ENCODE results near the gene KMT2C. TPM values are rescaled to one million over a fixed set of nuclear protein-coding genes. Genes with fewer than 3 reads are reported as not detected.
"Not testable (repeated sequence)": the region's sequence is repeated elsewhere in the genome, so short reads cannot be mapped to it uniquely, and the experiment has no call there.

Gene KMT2C
- total RNA-seq, 1 donor from 2014 or later, result 42.8 TPM

DNA sequence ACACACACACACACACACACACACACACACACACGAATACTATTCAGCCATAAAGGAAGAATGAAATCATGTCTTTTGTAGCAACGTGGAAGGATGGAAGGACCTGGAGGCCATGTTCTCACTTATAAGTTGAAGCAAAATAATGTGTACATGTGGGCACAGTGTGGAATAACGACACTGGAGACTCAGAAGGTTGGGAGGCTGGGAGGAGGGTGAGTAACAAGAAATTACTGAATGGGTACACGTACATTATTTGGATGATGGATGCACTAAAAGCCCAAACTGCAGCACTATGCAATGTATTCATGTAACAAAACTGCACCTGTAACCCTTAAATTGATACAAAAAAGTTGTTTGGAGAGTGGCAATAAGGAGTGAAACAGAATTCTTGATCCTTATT lies 32.1 kb downstream of the KMT2C start:
- no peak for DNase-seq (ENCODE audit: low read depth)

DNA sequence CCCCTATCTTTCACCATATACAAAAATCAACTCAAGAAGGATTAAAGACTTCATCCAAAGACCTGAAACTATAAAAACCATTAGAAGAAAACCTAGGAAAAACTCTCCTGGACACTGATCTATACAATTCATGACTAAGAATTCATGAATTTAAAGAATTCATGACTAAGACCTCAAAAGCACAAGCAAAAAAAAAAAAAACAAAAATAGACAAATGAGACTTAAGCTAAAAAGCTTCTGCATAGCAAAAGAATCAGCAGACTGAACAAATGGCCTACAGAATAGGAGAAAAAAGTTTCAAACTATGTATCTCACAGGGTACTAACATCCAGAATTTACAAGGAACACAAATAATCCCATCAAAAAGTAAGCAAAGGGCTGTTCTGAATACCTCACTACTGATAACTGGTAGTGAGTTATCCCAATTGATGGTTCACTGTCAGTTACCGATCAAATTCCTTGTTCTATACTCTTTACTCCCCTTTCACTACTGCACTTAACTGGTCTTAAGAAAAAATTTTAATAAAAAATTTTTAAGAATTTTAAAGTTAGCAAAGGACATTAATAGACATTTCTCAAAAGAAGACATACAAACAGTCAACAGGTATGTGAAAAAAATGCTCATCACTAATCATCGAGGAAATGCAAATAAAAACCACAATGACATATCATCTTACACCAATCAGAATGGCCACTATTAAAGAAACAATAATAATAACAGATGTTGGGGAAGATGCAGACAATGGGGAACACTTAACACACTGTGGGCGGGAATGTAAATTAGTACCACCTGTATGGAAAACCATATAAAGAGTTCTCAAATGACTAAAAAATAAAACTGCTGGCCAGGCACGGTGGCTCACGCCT lies 33.2 kb downstream of the KMT2C start:
- DNase-seq (ENCODE audit: low read depth), result no peak

DNA sequence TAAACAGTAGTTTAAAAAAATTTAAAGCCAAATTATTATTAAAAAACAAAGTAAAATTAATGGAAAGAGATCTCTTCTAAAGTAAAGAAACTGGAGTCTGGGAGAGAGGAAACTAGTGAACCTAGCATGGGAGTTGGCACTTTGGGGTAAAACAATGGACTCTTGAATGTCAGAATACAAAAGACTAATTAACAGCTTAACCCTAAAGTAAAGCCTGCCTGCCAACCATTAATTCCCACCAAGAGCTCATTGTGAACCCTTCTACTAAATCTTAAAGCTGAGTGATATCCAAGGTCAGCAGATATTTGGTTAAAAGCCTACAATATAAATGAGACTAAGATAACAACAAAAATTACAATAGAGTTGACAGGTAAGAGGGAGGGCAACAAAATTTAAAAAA lies 36.5 kb downstream of the KMT2C start:
- no peak for DNase-seq (ENCODE audit: low read depth)

DNA sequence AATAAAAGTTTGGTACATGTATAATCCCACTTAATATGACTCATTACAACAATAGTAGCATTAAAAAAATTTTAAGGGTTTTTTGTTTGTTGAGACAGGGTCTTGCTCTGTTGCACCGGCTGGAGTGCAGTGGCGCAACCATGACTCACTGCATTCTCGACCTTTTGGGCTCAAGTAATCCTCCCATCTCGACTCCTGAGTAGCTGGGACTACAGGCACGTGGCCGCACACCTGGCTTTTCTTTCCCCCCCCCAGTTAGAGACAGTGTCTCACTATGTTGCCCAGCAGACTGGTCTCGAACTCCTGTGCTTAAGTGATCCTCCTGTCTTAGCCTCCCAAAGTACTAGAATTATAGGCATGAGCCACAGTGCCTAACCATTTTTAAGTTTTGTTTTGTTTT lies 40.7 kb downstream of the KMT2C start:
- no peak for DNase-seq (ENCODE audit: low read depth)

DNA sequence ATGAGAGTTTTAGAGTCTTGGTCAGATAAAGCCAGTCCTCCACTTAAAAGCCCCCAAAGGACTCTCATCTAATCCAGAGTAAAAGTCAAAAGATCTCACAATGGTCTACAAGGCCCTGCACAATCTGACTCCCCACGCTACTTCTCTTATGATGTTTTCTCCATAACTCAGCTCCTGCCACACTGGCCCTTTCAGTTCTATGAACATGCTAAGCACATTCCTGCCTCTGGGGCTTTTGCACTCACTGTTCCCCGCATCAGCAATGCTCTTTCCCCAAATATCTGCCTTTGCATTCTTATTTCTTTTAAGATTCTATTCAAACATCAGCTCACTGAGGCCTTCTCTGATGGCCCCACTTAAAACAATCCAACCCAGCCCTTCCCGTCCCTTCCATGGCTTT lies 41.6 kb downstream of the KMT2C start:
- peak; percentile 59 for DNase-seq (ENCODE audit: low read depth)

DNA sequence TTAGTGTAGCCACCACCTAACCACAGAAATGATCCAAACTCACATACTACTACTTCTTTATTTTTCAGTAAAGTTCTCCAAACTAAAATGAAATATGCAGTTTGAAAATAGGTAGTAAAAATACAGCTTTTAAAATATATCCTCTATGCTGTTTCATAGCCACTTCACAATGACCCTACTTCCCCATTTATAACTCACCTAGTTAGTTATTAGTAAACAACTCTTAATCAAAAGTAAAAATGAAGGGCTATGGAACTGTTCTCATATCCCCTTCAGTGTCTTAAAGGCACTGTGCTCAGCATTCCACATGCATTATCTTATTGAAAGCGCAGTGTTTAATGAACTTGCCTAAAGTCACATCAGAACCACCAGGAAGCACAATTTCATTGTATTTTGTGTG lies 43.5 kb downstream of the KMT2C start:
- DNase-seq (ENCODE audit: low read depth), result no peak

DNA sequence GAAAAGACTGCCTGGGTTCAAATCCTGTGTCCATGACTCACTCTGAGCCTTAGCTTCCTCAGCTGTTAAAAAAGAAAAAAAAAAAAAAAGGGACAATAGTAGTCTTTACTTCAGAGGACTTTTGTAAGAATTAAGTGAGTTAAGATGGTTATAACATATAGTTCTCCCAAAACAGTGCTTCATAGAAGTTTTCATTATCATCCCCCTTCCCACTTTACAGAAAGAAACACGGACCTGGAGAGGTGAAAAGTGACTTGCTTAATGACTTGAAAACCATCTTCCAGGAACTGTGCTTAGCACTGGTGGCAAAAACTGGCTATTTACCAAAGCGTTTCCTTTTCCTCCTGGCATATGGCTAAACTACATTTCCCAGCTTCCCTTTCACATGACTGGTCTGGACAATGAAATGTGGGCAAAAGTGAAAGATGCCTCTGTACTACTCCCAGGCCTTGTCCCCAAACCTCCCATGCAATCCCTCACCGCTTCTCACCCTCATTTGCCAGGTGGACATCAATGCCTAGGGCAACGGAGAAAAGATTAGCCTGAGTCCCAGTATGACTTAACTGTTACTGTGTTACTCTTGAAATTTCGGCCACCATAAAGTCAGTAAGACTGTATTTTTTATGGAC lies 49.6 kb downstream of the KMT2C start:
- not testable (repeated sequence) for DNase-seq (ENCODE audit: low read depth)

DNA sequence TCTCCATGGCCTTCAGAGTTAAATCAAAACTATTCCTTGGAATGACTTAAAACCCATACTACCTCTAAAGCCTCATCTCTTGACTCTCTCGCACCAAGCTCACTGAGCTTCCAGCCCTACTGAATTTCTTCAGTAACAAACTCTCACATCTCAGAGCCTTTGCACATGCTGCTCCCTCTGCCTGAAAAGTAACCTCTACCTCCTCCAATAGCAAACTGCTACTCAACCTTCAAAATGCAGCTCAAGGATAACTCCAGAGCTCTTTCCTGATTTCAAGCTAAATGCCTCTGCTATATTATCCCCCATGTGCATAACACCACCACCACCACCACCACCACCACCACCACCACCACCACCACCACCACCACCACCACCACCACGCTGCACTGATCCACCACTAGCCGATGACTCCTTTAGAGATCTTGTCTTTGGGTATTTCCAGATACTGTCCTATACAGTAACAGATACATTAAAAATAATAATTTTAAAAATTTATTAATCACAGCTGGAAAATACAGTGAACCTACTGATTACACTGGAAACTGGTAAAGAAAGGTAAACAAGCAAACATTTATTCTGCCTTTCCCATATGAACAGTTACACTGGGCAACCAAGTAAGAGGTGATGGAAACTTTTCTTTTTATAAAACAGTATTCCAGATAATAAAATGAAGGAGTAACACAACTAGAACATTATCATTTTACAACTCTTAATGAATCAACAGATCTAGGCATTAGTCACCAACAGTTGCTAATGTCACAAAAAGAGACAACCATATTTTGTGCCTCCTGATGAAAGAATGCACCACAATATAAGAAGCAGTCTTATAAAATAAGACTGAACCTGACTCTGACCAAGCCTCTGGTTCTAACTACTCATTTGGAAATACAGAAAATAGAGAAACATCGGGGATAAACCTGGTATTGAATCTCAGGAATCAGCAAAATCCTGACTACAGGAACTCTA lies 51.3 kb downstream of the KMT2C start:
- not testable (repeated sequence) for DNase-seq (ENCODE audit: low read depth)

DNA sequence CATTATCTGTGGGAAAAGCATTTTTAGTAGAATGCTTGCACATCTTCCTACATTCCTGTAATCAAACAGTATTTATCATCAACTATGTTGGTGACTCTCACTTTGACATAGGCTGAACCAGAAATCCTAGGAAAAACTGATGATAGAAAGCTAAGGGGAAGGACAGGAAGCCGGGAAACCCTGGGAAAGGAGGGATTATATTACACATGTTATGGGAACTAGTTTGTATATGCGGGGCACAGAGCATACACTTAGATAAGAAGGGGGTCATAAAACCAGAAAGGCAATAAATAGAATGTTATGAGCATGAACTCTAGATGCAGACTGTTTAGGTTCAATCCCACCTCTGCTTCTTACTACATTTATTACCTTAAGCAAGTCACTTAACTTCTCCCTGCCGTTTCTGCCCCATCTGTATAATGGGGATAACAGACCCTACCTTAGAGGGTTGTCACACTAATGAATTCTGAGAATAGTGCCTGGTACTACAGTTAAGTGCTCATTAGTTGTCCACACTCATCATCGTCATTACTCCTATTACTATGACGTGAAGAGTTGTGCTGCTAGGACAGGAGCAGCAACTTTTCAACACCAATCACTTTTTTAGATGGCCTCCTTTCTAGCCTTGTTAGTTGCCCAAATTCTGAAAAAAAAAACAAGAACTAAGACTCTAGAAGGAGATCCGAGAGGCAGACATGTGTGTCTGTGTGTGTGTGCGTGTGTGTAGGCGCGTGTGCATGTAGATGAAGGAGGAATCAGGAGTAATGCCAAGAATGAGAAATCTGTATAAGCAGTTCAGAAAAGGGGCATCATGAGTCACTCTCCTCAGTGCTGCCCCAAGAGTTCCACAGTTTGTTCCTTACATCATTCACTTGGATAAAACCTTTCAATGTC lies 52.2 kb downstream of the KMT2C start:
- DNase-seq (ENCODE audit: low read depth), result no peak

DNA sequence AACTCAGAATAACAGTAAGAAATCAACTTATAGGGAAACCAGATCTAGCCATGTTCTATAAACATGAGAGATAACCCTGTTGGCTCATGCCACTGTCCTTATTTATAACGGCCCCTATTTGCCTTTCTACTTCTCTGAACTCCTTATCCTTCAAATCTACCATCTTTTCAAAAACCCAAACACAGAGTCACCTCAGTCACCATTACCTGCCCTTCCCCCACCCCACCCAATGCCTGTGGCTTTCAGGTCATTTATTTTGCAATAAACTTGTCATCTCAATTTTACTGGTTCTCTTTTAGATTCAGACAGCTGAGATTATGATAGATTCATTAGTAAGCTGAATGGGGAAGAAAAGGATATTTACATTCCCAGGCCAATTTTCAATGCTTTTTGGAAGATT lies 53.6 kb downstream of the KMT2C start:
- no peak for DNase-seq (ENCODE audit: low read depth)

DNA sequence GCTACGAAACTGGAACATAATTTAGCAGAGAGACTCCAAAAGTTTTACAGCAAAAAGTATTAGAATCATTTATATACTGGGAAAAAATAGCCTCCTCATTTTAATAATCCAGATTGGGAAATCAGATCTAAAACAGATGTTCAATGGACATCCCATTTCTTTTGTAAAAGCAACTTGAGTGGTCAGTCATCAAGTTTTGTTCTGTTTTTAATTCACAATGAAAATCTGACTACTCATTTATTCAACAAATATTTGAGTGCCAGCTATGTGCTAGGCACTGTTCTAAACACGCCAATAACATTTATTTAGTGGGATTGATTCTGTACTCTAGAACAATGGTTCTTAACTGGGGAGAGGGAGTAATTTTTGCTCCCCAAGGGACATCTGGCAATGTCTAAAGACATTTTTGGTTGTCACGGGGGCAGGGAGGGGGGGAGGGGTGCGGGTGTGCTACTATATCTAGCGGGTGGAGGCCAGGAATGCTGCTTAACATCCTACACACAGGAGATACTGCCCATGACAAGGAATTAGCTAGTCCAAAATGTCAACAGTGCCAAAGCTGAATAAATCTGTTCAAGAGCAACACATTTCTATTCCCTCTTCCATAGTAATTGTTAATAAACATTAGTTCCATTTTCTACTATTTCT lies 54.7 kb downstream of the KMT2C start:
- DNase-seq (ENCODE audit: low read depth), result not testable (repeated sequence)

DNA sequence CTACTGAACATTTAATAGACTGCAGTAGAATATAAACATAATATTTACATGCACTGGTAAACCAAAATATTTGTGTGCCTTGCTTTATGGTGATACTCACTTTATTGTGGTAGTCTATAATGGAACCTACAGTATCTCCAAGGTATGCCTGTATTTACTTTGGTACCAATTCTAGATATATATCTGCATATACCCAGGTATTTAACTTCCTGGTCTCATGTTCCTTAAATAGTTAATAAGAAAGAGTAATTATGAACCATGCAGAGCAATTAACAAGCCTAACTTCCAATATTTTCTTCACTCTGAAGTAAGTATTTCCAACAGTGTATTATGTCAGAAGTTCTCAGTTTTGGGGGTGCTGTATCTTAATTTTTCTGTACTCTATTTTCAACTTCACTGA lies 57.3 kb downstream of the KMT2C start:
- DNase-seq (ENCODE audit: low read depth), result not testable (repeated sequence)

DNA sequence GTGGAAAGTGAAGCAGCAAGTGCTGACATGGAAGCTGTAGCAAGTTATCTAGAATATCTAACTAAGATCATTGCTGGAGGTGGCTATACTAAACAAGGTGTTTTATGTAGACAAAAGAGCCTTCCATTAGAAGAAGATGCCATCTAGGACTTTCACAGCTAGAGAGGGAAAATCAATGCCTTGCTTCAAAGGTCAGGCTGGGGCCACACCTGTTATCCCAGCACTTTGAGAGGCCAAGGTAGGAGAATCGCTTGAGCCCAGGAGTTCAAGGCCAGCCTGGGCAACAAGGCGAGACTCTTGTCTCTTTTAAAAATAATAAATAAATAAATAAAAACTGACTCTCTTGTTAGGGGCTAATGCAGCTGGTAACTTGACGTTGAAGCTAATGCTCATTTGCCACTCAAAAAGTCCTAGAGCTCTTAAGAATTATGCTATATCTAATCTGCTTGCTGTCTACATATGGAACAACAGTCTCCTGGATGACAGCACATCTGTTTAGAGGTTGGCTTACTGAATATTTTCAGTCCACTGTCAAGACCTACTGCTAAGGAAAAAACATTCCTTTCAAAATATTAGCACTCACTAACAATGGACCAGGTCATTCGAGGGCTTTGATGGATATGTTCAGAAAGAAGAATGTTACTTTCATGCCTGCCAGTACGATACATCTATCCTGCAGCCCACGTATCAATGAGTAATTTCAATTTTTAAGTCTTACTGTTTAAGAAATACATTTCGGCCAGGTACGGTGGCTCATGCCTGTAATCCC lies 58.9 kb downstream of the KMT2C start:
- not testable (repeated sequence) for DNase-seq (ENCODE audit: low read depth)

DNA sequence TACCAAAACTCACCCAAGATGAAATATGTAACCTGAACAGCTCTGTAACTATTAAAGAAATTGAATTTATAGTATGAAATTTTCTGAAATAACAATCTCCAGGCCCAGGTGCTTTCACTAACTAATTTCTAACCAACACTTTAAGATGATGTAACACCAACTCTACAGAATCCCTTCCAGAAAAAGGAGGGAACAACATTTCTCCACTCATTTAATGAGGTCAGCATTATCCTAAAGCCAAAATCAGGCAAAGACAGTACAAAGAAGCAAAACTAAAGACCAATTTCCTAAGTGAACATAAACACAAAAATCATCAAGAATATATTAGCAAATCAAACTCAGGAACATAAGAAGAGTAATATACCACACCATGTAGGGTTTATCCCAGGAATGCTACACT lies 65.5 kb downstream of the KMT2C start:
- no peak for DNase-seq (ENCODE audit: low read depth)

DNA sequence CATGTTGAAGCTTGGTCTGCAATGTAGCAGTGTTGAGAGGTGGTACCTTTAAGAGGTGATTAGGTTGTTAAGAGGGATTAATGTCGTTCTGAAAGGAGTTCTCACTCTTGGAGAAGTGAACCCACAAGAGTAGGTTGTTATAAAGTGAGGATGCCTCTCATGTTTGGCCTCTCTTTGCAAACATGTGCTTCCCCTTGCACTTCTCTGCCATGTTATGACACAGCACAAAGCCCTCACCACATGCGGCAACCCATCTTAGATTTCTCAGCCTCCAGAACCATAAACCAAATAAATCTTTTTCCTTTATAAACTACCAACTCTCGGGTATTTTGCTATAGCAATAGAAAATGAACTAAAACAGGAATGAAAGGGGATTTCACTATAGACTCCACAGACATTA lies 66.3 kb downstream of the KMT2C start:
- DNase-seq (ENCODE audit: low read depth), result no peak

DNA sequence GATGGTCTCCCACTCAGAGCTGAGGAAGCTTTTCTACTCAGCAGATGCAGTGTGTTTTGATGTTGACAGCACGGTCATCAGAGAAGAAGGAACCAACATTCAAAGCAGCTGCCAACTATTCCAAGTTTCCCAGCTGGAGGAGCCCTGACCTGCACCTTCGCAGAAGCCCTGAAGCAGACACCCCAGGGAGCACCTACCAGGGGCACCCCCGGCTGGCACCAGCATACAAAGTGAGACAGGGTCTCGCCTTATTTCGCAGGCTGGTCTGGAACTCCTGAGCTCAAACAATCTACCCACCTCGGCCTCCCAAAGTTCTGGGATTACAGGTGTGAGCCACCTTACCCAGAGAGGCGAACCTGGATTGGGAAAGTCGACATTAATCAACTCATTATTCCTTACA lies 68.6 kb downstream of the KMT2C start:
- no peak for DNase-seq (ENCODE audit: low read depth)

DNA sequence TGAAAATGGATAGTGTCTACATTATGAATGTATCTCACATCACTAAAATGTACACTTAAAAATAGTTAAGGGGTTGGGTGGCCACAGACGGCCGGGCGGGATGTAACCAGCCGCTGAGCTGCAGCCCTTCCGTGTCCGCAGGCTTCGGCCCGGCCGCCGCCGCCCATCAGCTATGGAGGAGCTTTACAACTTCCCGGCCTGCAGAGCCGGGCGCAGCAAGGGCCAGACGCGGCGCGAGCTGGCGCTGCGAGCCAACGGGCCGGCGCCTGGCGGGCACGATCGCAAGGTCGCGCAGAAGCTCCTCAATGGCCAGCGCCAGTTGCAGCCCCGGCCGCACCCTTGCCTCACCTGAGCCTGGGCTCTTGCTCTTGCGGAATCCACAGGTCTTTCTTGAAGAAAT lies 69.1 kb downstream of the KMT2C start:
- no peak for DNase-seq (ENCODE audit: low read depth)

DNA sequence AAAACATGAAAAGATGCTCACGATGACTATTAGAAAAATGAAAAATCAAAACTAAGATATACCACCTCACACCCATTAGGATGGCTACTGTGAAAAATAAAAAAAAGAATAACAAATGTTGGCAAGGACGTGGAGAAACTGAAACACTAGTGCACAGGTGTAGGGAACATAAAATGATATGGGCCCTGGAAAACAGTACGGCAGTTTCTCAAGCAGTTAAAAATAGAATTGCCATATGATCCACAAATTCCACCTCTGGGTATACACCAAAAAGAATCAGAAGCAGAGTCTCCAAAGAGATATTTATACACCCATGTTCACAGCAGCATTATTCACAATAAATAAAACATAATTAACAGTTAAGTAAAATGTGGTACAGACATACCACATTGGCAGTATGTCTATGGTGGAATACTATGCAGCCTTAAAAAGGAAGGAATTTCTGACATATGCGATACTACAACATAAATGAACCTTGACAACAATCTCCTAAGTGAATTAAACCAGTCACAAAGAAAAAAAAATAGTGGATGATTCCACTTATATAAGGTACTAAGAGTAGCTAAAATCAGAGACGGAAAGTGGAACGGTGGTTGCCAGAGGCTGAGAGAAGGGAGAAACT lies 69.7 kb downstream of the KMT2C start:
- no peak for DNase-seq (ENCODE audit: low read depth)

DNA sequence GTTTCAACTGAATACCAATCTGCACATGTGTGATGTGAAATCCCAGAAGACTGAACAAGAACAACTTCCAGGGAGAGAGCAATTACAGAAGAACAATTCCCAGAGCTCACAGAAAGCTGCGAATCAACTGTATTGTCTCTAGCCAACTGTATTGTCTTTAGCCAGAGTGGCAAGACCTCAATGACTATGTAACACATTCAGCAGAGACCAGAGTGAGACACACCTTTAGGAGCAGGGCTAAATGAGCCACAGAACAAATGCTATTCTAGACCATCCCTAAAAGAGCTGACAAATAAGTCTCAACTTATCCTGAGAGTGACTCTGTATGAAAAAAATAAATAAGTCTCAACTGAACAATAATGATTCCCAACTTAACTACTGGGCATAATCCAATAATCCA lies 72.0 kb downstream of the KMT2C start:
- peak; percentile 28 for DNase-seq (ENCODE audit: low read depth)

All from myocyte (in vitro differentiated cells).